OCI-LY7 (cell line): ENCODE data around the gene PGM3. TPM values are rescaled to one million over a fixed set of nuclear protein-coding genes. Genes with fewer than 3 reads are reported as not detected.

ENCODE experiments used
- BruUV-seq: library from RNA; stranded (reverse); fragments of 400-500 nt; replicated peaks from 2 replicates; lab custom pipeline; 2021; lab: Mats Ljungman, UMichigan
- CTCF ChIA-PET: fragments of 300-600 bp; sonication (Branson Sonifier 250); formaldehyde crosslinking; loops from one replicate; lab custom pipeline; 2022; ENCODE audit warnings: antibody characterized with exemption; ENCODE audit not compliant: unreplicated experiment; lab: Charles Lee
- POLR2A ChIA-PET: fragments of 300-600 bp; sonication (Branson Sonifier 250); formaldehyde crosslinking; loops from one replicate; lab custom pipeline; 2022; ENCODE audit warnings: antibody characterized with exemption; lab: Charles Lee
- DNase-seq: peaks from one replicate; pipeline ENCODE4 v3.0.0-alpha.2; 2015; ENCODE audit warnings: low spot score
- H2AFZ ChIP-seq: fragments of 200-600 bp; sonication (generic), shearing (Covaris generic); 2 replicates; pipeline ENCODE4 v1.6.1; 2014; ENCODE audit warnings: mild to moderate bottlenecking, antibody characterized with exemption, low read length, moderate library complexity
- H3K27ac ChIP-seq: fragments of 200-600 bp; sonication (generic); 2 replicates; pipeline ENCODE4 v1.5.1; 2014; ENCODE audit warnings: mixed run types, low read depth, mild to moderate bottlenecking, moderate library complexity, low read length, inconsistent platforms; ENCODE audit not compliant: poor library complexity, severe bottlenecking
- H3K36me3 ChIP-seq: fragments of 200-600 bp; sonication (generic); 2 replicates; pipeline ENCODE4 v1.6.1; 2014; ENCODE audit warnings: mild to moderate bottlenecking, antibody characterized with exemption, low read length, moderate library complexity, mixed read lengths; ENCODE audit not compliant: insufficient read depth
- H3K4me1 ChIP-seq: fragments of 200-600 bp; sonication (generic); 2 replicates; pipeline ENCODE4 v1.5.1; 2014; ENCODE audit warnings: mild to moderate bottlenecking, low read length; ENCODE audit not compliant: insufficient read depth, poor library complexity, severe bottlenecking
- H3K4me2 ChIP-seq: fragments of 200-600 bp; sonication (generic); 2 replicates; pipeline ENCODE4 v1.6.1; 2014; ENCODE audit warnings: mild to moderate bottlenecking, low read length
- H3K4me3 ChIP-seq: fragments of 200-600 bp; sonication (generic); 2 replicates; pipeline ENCODE4 v1.5.1; 2014; ENCODE audit warnings: mild to moderate bottlenecking, low read depth, low read length; ENCODE audit not compliant: poor library complexity, severe bottlenecking
- H3K79me2 ChIP-seq: fragments of 200-600 bp; sonication (generic); 2 replicates; pipeline ENCODE4 v1.6.1; 2016; ENCODE audit warnings: low read depth, mild to moderate bottlenecking, low read length, moderate library complexity, mixed read lengths; ENCODE audit not compliant: insufficient read depth
- H3K9me2 ChIP-seq: fragments of 200-600 bp; sonication (generic); 2 replicates; pipeline ENCODE4 v1.6.1; 2016; ENCODE audit warnings: mild to moderate bottlenecking, low read length, mixed read lengths; ENCODE audit not compliant: insufficient read depth
- H3K9me3 ChIP-seq: fragments of 200-600 bp; sonication (generic); 2 replicates; pipeline ENCODE4 v1.6.1; 2014; ENCODE audit warnings: mild to moderate bottlenecking, mixed run types, low read length, mixed read lengths
- H4K20me1 ChIP-seq: fragments of 200-600 bp; sonication (generic); 2 replicates; pipeline ENCODE4 v1.6.1; 2014; ENCODE audit warnings: mild to moderate bottlenecking, antibody characterized with exemption, low read length, moderate library complexity, mixed read lengths; ENCODE audit not compliant: insufficient read depth
- CTCF ChIP-seq: fragments of 200-600 bp; sonication (generic); conservative IDR thresholded peaks from 2 replicates; pipeline ENCODE4 v1.5.1; 2014; ENCODE audit warnings: mild to moderate bottlenecking, antibody characterized with exemption, low read length, moderate library complexity, mixed read lengths
- EZH2phosphoT487 ChIP-seq: fragments of 200-600 bp; sonication (generic); IDR thresholded peaks from 2 replicates; pipeline ENCODE4 v1.6.1; 2018; ENCODE audit warnings: low read depth, borderline replicate concordance, mild to moderate bottlenecking, mixed run types, antibody characterized with exemption, low read length, moderate library complexity, mixed read lengths
- intact Hi-C: fragments of 100-400 bp; cut with micrococcal nuclease; formaldehyde crosslinking; loops from one replicate; pipeline ENCODE4 v1.10.0; 2022; ENCODE audit not compliant: unreplicated experiment
- total RNA-seq, 2 experiments: library from RNA; depleted of rRNA in 1 of 2; stranded (reverse); fragments of >200 nt in 1 of 2; shearing (Covaris generic) in 1 of 2; gene quantifications; 2 replicates each; pipeline ENCODE4 v1.2.3, GENCODE V29; 2014 to 2022

Gene PGM3
- total RNA-seq, 2 experiments from 2014 or later = 17.5 to 37.4 TPM

GRCh38 chr6:83190626-83191025 is 2.4 kb downstream of the PGM3 start:
- DNase-seq = no peak
- ChIA-PET CTCF (interaction anchor here (1.1 kb wide), 1 partner anchor 125 kb away, joined by 4 read pairs; the partner anchor contains the start of gene UBE3D), POLR2A (interaction anchor here (0.7 to 2.9 kb wide), 4 partner anchors 12 to 179 kb away, joined by 3 to 8 read pairs (median 6); no protein-coding TSS in a partner anchor)
- TF ChIP-seq EZH2phosphoT487 (no peak), CTCF (no peak)
- H2AFZ ChIP-seq = no peak overlapping the region
- no peak overlapping the region for H3K27ac ChIP-seq
- no peak overlapping the region for H3K4me2 ChIP-seq
- BruUV-seq = no TSS peak
- peaks cover 42% of the 10 kb centered on the region for H3K36me3 ChIP-seq
- peaks cover 6% of the 10 kb centered on the region; the same call in 1 of the 2 replicates for H3K79me2 ChIP-seq
- 0 out of 2 replicates have a peak, but pooled peaks cover 8% of the 10 kb centered on the region for H4K20me1 ChIP-seq
- H3K9me3 ChIP-seq = no peaks in the 10 kb centered on the region
- intact Hi-C loops = loop anchor here (5.0 to 10.0 kb wide), 2 partner anchors 674 to 943 kb away; partner anchors contain the start of gene IBTK
- peaks cover 11% of the 10 kb centered on the region for H3K4me1 ChIP-seq
- no peaks in the 10 kb centered on the region for H3K9me2 ChIP-seq
- H3K4me3 ChIP-seq = no peak overlapping the region

GRCh38 chr6:83188501-83188900 is 4.6 kb downstream of the PGM3 start:
- Histone ChIP-seq H3K4me2 (no peak overlapping the region), H3K4me3 (no peak overlapping the region), H3K9me3 (no peaks in the 10 kb centered on the region), H3K9me2 (no peaks in the 10 kb centered on the region), H3K79me2 (peaks cover 6% of the 10 kb centered on the region; the same call in 1 of the 2 replicates), H4K20me1 (0 out of 2 replicates have a peak, but pooled peaks cover 8% of the 10 kb centered on the region), H3K36me3 (peaks cover 61% of the 10 kb centered on the region), H3K27ac (no peak overlapping the region), H3K4me1 (peaks cover 5% of the 10 kb centered on the region), H2AFZ (no peak overlapping the region)
- intact Hi-C loops = no loop called here
- ChIA-PET CTCF (no interaction called here), POLR2A (interaction anchor here (0.6 to 2.9 kb wide), 6 partner anchors 10 to 123 kb away, joined by 3 to 8 read pairs (median 5); partner anchors contain the start of gene UBE3D)
- no TSS peak for BruUV-seq
- DNase-seq = no peak
- no peak for TF ChIP-seq CTCF
- TF ChIP-seq EZH2phosphoT487 = no peak

GRCh38 chr6:83185096-83185495 is 8.0 kb downstream of the PGM3 start:
- TF ChIP-seq CTCF (no peak), EZH2phosphoT487 (no peak)
- H3K36me3 ChIP-seq = peaks cover 86% of the 10 kb centered on the region
- H3K4me2 ChIP-seq = no peak overlapping the region
- no peaks in the 10 kb centered on the region for H3K9me2 ChIP-seq
- no peaks in the 10 kb centered on the region for H3K9me3 ChIP-seq
- 0 out of 2 replicates have a peak, but pooled peaks cover 8% of the 10 kb centered on the region for H4K20me1 ChIP-seq
- no peak overlapping the region for H3K4me3 ChIP-seq
- H3K27ac ChIP-seq = no peak overlapping the region
- POLR2A ChIA-PET = interaction anchor here (0.7 to 0.9 kb wide), 3 partner anchors 25 to 94 kb away, joined by 3 read pairs; no protein-coding TSS in a partner anchor
- intact Hi-C loops = no loop called here
- no peaks in the 10 kb centered on the region for H3K79me2 ChIP-seq
- H2AFZ ChIP-seq = no peak overlapping the region
- CTCF ChIA-PET = no interaction called here
- no peak for DNase-seq
- no peaks in the 10 kb centered on the region for H3K4me1 ChIP-seq
- no TSS peak for BruUV-seq
